ENCODE measurements around the gene ITPRIPL1. TPM values are rescaled to one million over a fixed set of nuclear protein-coding genes. Genes with fewer than 3 reads are reported as not detected.

Gene ITPRIPL1
- total RNA-seq, 1 donor from 2014 or later: 6.1 TPM

DNA sequence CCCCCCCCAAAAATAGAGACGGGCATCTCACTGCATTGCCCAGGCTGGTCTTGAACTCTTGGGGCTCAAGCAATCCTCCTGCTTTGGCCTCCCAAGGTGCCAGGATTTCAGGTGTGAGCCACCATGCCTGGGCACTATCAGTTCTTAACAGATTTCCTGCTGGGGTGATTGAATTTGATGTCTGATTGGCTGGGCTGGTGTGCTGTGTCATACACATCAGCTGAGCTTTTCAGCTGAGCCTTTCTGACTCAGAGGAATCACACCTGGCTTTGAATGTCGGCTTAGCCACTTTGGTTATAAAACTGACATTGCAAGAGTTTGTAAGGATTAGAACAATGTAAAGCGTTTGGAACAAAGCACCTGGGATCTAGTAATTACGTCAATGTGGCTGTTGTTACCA is 29.4 kb downstream of the ITPRIPL1 start:
- no peaks in the 10 kb centered on the region for H3K27me3 Mint-ChIP-seq
- H3K9me3 Mint-ChIP-seq (ENCODE audit: low read depth): no peaks in the 10 kb centered on the region
- TF ChIP-seq, protein P1, sequence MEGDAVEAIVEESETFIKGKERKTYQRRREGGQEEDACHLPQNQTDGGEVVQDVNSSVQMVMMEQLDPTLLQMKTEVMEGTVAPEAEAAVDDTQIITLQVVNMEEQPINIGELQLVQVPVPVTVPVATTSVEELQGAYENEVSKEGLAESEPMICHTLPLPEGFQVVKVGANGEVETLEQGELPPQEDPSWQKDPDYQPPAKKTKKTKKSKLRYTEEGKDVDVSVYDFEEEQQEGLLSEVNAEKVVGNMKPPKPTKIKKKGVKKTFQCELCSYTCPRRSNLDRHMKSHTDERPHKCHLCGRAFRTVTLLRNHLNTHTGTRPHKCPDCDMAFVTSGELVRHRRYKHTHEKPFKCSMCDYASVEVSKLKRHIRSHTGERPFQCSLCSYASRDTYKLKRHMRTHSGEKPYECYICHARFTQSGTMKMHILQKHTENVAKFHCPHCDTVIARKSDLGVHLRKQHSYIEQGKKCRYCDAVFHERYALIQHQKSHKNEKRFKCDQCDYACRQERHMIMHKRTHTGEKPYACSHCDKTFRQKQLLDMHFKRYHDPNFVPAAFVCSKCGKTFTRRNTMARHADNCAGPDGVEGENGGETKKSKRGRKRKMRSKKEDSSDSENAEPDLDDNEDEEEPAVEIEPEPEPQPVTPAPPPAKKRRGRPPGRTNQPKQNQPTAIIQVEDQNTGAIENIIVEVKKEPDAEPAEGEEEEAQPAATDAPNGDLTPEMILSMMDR (IDR thresholded peaks at IDR 0.05; ENCODE audit: unreplicated experiment): no peak
- no peak overlapping the region for H3K27ac Mint-ChIP-seq
- no peak for DNase-seq (ENCODE audit: low spot score, unreplicated experiment)
- H3K4me3 Mint-ChIP-seq (ENCODE audit: low read depth): no peak overlapping the region
- no peaks in the 10 kb centered on the region for H3K4me1 Mint-ChIP-seq (ENCODE audit: low read depth)
- no peaks in the 10 kb centered on the region for H3K36me3 Mint-ChIP-seq (ENCODE audit: insufficient read depth)

DNA sequence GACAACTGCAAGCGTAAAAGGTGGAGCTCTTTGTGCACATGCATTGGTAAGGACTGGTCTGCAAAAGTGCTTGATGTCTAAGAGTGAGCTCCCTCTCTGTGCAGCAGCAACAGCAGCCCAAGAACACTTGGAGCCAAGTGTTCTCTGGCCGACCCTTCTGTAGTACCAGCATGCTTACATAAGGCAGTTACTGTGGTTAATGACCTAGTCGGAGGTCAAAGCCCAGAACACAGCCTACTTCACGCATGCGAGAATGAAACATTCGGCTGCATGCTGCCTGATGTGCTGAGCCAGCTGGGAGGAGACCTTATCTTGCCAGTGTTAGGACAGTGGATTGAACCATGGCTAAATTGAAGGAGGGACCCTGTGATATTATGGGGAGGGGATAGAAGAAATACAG is 31.8 kb downstream of the ITPRIPL1 start:
- DNase-seq (ENCODE audit: low spot score, unreplicated experiment): no peak
- no peak overlapping the region for H3K27ac Mint-ChIP-seq
- no peaks in the 10 kb centered on the region for H3K9me3 Mint-ChIP-seq (ENCODE audit: low read depth)
- H3K4me3 Mint-ChIP-seq (ENCODE audit: low read depth): no peak overlapping the region
- TF ChIP-seq, protein P1 (IDR thresholded peaks at IDR 0.05; ENCODE audit: unreplicated experiment): no peak
- H3K4me1 Mint-ChIP-seq (ENCODE audit: low read depth): peaks cover 7% of the 10 kb centered on the region
- no peaks in the 10 kb centered on the region for H3K36me3 Mint-ChIP-seq (ENCODE audit: insufficient read depth)
- H3K27me3 Mint-ChIP-seq: no peaks in the 10 kb centered on the region

DNA sequence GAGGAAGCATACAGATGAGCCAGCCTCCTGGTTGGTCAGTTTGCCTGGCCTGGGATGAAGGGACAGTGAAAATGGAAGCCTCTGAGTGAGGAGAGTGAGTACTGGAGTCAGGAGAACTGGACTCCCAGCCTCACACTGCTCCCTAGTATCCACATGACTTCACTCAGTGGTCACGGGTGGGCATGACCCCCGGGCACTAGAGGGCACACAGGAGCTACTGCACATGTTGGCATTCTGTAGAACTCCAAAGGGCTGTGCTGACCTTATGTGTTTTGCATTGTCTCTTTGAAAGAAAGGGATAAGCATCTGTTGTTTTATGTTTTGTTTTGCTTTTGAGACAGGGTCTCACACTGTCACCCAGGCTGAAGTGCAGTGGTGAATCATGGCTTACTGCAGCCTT is 34.2 kb downstream of the ITPRIPL1 start:
- Mint-ChIP-seq H3K4me3 (ENCODE audit: low read depth) (no peak overlapping the region), H3K36me3 (ENCODE audit: insufficient read depth) (peaks cover 5% of the 10 kb centered on the region), H3K4me1 (ENCODE audit: low read depth) (peaks cover 7% of the 10 kb centered on the region), H3K27ac (no peak overlapping the region), H3K27me3 (no peaks in the 10 kb centered on the region), H3K9me3 (ENCODE audit: low read depth) (no peaks in the 10 kb centered on the region)
- no peak for DNase-seq (ENCODE audit: low spot score, unreplicated experiment)
- TF ChIP-seq, protein P1 (IDR thresholded peaks at IDR 0.05; ENCODE audit: unreplicated experiment): peak; percentile 22

DNA sequence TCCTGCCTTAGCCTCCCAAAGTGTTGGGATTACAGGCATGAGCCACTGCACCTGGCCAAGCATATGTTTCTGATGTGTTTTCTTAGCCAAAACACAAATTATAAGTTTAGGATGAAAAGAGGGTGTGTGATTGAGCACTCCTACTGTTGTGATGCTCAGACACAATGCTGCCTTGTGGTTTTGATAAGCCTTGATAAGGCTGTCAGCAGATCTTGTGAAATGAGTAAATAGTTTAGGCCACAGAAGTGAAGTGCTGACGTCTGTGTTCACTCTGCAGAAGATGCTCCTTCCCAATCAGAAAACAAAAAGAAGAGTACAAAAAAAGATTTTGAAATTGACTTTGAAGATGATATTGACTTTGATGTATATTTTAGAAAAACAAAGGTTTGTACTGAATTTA is 34.7 kb downstream of the ITPRIPL1 start:
- no peak for DNase-seq (ENCODE audit: low spot score, unreplicated experiment)
- Mint-ChIP-seq H3K27me3 (no peaks in the 10 kb centered on the region), H3K27ac (no peak overlapping the region), H3K36me3 (ENCODE audit: insufficient read depth) (peaks cover 5% of the 10 kb centered on the region), H3K9me3 (ENCODE audit: low read depth) (no peaks in the 10 kb centered on the region), H3K4me1 (ENCODE audit: low read depth) (peaks cover 7% of the 10 kb centered on the region), H3K4me3 (ENCODE audit: low read depth) (no peak overlapping the region)
- TF ChIP-seq, protein P1 (IDR thresholded peaks at IDR 0.05; ENCODE audit: unreplicated experiment): no peak

DNA sequence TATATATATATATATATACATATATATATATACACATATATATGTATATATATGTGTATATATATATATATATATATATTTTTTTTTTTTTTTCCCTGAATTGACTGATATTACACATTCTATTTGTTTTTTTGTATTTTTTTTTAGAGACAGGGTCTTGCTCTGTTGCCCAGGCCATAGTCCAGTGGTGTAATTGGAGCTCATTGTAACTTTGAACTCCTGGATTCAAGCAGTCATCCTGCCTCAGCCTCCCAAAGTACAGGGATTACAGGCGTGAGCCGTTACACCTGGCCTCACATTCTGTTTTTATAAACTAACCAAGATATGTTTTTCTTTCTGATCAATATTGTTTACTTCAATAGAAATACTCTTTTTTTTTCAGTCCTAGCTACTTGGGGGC is 36.6 kb downstream of the ITPRIPL1 start:
- Mint-ChIP-seq H3K4me1 (ENCODE audit: low read depth) (peaks cover 7% of the 10 kb centered on the region), H3K9me3 (ENCODE audit: low read depth) (no peaks in the 10 kb centered on the region), H3K27ac (no peak overlapping the region), H3K4me3 (ENCODE audit: low read depth) (no peak overlapping the region), H3K36me3 (ENCODE audit: insufficient read depth) (peaks cover 8% of the 10 kb centered on the region), H3K27me3 (no peaks in the 10 kb centered on the region)
- TF ChIP-seq, protein P1 (IDR thresholded peaks at IDR 0.05; ENCODE audit: unreplicated experiment): no peak
- DNase-seq (ENCODE audit: low spot score, unreplicated experiment): no peak
